Vagina (tissue), 2 donors: ENCODE data around the gene PCGF2. TPM values are rescaled to one million over a fixed set of nuclear protein-coding genes. Genes with fewer than 3 reads are reported as not detected.

Experiments
- DNase-seq, 2 donors: peaks; one replicate each; pipeline ENCODE4 v3.0.0-alpha.2; 2017; ENCODE audit errors: extremely low spot score in 2 of 2
- H3K27ac ChIP-seq: fragments of 200-600 bp; sonication (generic); one replicate; pipeline ENCODE4 v1.5.1; 2019
- H3K27me3 ChIP-seq: fragments of 200-600 bp; sonication (generic); one replicate; pipeline ENCODE4 v1.5.1; 2019
- H3K36me3 ChIP-seq, 2 donors: fragments of 200-600 bp; sonication (generic); one replicate each; pipeline ENCODE4 v1.5.1; 2017 to 2019
- H3K4me1 ChIP-seq: fragments of 200-600 bp; sonication (generic); one replicate; pipeline ENCODE4 v1.5.1; 2019
- H3K4me3 ChIP-seq, 2 donors: fragments of 200-600 bp; sonication (generic); 1 replicate in 1 of 2; 2 replicates in 1 of 2; pipeline ENCODE4 v1.5.1; 2016 to 2019
- H3K9me3 ChIP-seq: fragments of 200-600 bp; sonication (generic); one replicate; pipeline ENCODE4 v1.5.1; 2019
- CTCF ChIP-seq, 3 experiments: fragments of 450-650 bp in 2 of 3; fragments of 200-600 bp in 1 of 3; sonication (generic) in 1 of 3; IDR thresholded peaks; one replicate each; pipeline ENCODE4 v1.5.1; 2017 to 2019; ENCODE audit warnings: antibody characterized with exemption in 3 of 3, mild to moderate bottlenecking in 2 of 3, moderate library complexity in 2 of 3
- POLR2A ChIP-seq, 2 donors: fragments of 450-650 bp; IDR thresholded peaks; one replicate each; pipeline ENCODE4 v1.6.1; 2017; ENCODE audit warnings: antibody characterized with exemption in 2 of 2, mild to moderate bottlenecking in 2 of 2, moderate library complexity in 2 of 2
- POLR2AphosphoS5 ChIP-seq, 2 donors: sonication (generic); formaldehyde crosslinking; IDR thresholded peaks; one replicate each; pipeline ENCODE4 v1.9.0; 2017; ENCODE audit warnings: antibody characterized with exemption in 2 of 2, mild to moderate bottlenecking in 2 of 2, low read depth in 1 of 2; ENCODE audit not compliant: insufficient read depth in 1 of 2
- intact Hi-C: fragments of 100-400 bp; cut with DNase I; formaldehyde crosslinking; loops from one replicate; pipeline ENCODE4 v1.15.1; 2023
- total RNA-seq: library from RNA; depleted of rRNA; stranded (reverse); fragments of >200 nt; gene quantifications from one replicate; pipeline ENCODE4 v1.2.3, GENCODE V29; 2016

The PCGF2 gene
- 25.8 TPM for total RNA-seq

GRCh38 chr17:38748149-38748891 is at the start of gene PCGF2:
Gene PCGF2 (minus strand): TSS chr17:38748336. CDS start chr17:38740402, 7,934 bp downstream.
- no peaks in the 10 kb centered on the region for H3K36me3 ChIP-seq
- peaks cover 59% of the 10 kb centered on the region for H3K4me1 ChIP-seq
- H3K27me3 ChIP-seq: no peaks in the 10 kb centered on the region
- TF ChIP-seq CTCF (IDR thresholded peaks at IDR 0.05): no peak
- peak in 1 of 2 donors; percentile 54 for TF ChIP-seq POLR2A (IDR thresholded peaks at IDR 0.05)
- TF ChIP-seq POLR2AphosphoS5 (IDR thresholded peaks at IDR 0.05; ENCODE audit: insufficient read depth in 1 of 2, low read depth in 1 of 2): peak; percentile 43 to 86
- no peak for DNase-seq
- peak within 1 kb of the TSS; percentile 83 for H3K27ac ChIP-seq
- H3K9me3 ChIP-seq: no peaks in the 10 kb centered on the region
- peak within 1 kb of the TSS; percentile 65 to 98 for H3K4me3 ChIP-seq
- intact Hi-C loops: loop anchor here (2.0 kb wide), 1 partner anchor 18 kb away; the partner anchor contains the start of gene CISD3

GRCh38 chr17:38797828-38798227 is 49.7 kb upstream of the PCGF2 start:
- intact Hi-C loops: loop anchor here (5.0 kb wide), 1 partner anchor 46 kb away; the partner anchor contains the start of gene PSMB3
- peaks cover 29% of the 10 kb centered on the region for H3K4me1 ChIP-seq
- peak overlapping the region; percentile 33 for H3K27ac ChIP-seq
- no peak for DNase-seq
- H3K9me3 ChIP-seq: no peaks in the 10 kb centered on the region
- peaks cover 0 to 14% of the 10 kb centered on the region in 2 donors for H3K36me3 ChIP-seq
- H3K27me3 ChIP-seq: no peaks in the 10 kb centered on the region
- no peak for TF ChIP-seq CTCF (IDR thresholded peaks at IDR 0.05)
- no peak for TF ChIP-seq POLR2A (IDR thresholded peaks at IDR 0.05)
- TF ChIP-seq POLR2AphosphoS5 (IDR thresholded peaks at IDR 0.05; ENCODE audit: insufficient read depth in 1 of 2, low read depth in 1 of 2): no peak
- H3K4me3 ChIP-seq: peak overlapping the region; percentile 78 to 98

GRCh38 chr17:38797158-38797490 is 49.0 kb upstream of the PCGF2 start:
- peaks cover 0 to 7% of the 10 kb centered on the region in 2 donors for H3K36me3 ChIP-seq
- H3K27ac ChIP-seq: peak overlapping the region; percentile 33
- TF ChIP-seq CTCF (IDR thresholded peaks at IDR 0.05): no peak
- no peak for TF ChIP-seq POLR2A (IDR thresholded peaks at IDR 0.05)
- no peak for DNase-seq
- peaks cover 29% of the 10 kb centered on the region for H3K4me1 ChIP-seq
- H3K4me3 ChIP-seq: peak overlapping the region; percentile 78 to 98
- H3K27me3 ChIP-seq: no peaks in the 10 kb centered on the region
- no peaks in the 10 kb centered on the region for H3K9me3 ChIP-seq
- intact Hi-C loops: loop anchor here (5.0 kb wide), 1 partner anchor 45 kb away; the partner anchor contains the start of gene PSMB3

GRCh38 chr17:38796451-38797157 is 48.5 kb upstream of the PCGF2 start:
- Histone ChIP-seq H3K27me3 (no peaks in the 10 kb centered on the region), H3K9me3 (no peaks in the 10 kb centered on the region), H3K4me3 (peak overlapping the region in 1 of 2 donors; percentile 78), H3K4me1 (peaks cover 29% of the 10 kb centered on the region), H3K36me3 (peaks cover 0 to 2% of the 10 kb centered on the region in 2 donors), H3K27ac (no peak overlapping the region)
- no peak for TF ChIP-seq POLR2AphosphoS5 (IDR thresholded peaks at IDR 0.05; ENCODE audit: insufficient read depth in 1 of 2, low read depth in 1 of 2)
- no peak for TF ChIP-seq CTCF (IDR thresholded peaks at IDR 0.05)
- TF ChIP-seq POLR2A (IDR thresholded peaks at IDR 0.05): no peak
- intact Hi-C loops: loop anchor here (5.0 kb wide), 1 partner anchor 44 kb away; the partner anchor contains the start of gene PSMB3
- DNase-seq: no peak
